HPDE6-E6E7 (cell line): ENCODE measurements around the gene DNER.
A peak's percentile ranks its signal among the peaks of the same experiment; 100 is the strongest.
"Not testable (repeated sequence)": the region's sequence is repeated elsewhere in the genome, so short reads cannot be mapped to it uniquely, and the experiment has no call there.

Experiments used
- DNase-seq: peaks from one replicate; pipeline ENCODE4 v3.0.0; 2011; ENCODE audit warnings: missing footprints; ENCODE audit errors: extremely low spot score

The DNER gene

GRCh38 chr2:229718057-229718456, 3.7 kb upstream of the DNER start:
- no peak for DNase-seq

- peak; percentile 47 for DNase-seq
These were observed 1.6 kb upstream of the DNER start for GRCh38 chr2:229715895-229716507.

- peak; percentile 63 for DNase-seq
These were observed 584 bp upstream of the DNER start for GRCh38 chr2:229714736-229715541.

- no peak for DNase-seq
These were observed 830 bp downstream of the DNER start for GRCh38 chr2:229713371-229714079.

GRCh38 chr2:229712136-229712535, 2.2 kb downstream of the DNER start:
- DNase-seq: no peak

- no peak for DNase-seq
These were observed 6.0 kb downstream of the DNER start for GRCh38 chr2:229708335-229708734.

- no peak for DNase-seq
These were observed 10.3 kb downstream of the DNER start for GRCh38 chr2:229703909-229704630.

GRCh38 chr2:229701716-229702115, 12.6 kb downstream of the DNER start:
- no peak for DNase-seq

GRCh38 chr2:229701062-229701461, 13.3 kb downstream of the DNER start:
- no peak for DNase-seq

- DNase-seq: no peak
These were observed 18.4 kb downstream of the DNER start for GRCh38 chr2:229695961-229696360.

- not testable (repeated sequence) for DNase-seq
These were observed 20.5 kb downstream of the DNER start for GRCh38 chr2:229693845-229694244.

- DNase-seq: no peak
These were observed 22.7 kb downstream of the DNER start for GRCh38 chr2:229691631-229692030.

GRCh38 chr2:229689307-229689839, 25.0 kb downstream of the DNER start:
- DNase-seq: no peak

GRCh38 chr2:229688141-229688540, 26.2 kb downstream of the DNER start:
- no peak for DNase-seq

- no peak for DNase-seq
These were observed 28.0 kb downstream of the DNER start for GRCh38 chr2:229686122-229686919.

- no peak for DNase-seq
These were observed 29.3 kb downstream of the DNER start for GRCh38 chr2:229684942-229685562.

- no peak for DNase-seq
These were observed 34.8 kb downstream of the DNER start for GRCh38 chr2:229679393-229680125.

GRCh38 chr2:229675569-229675968, 38.8 kb downstream of the DNER start:
- DNase-seq: no peak

GRCh38 chr2:229674830-229675530, 39.4 kb downstream of the DNER start:
- DNase-seq: no peak
